ENCODE results near the gene RNF141. TPM values are rescaled to one million over a fixed set of nuclear protein-coding genes. Genes with fewer than 3 reads are reported as not detected.

RNF141 gene
- 26.4 and 27.2 TPM in 2 replicates for total RNA-seq (2013; cell fraction: nucleolus; rRNA removed)
- total RNA-seq (2014; rRNA removed) (9.8 and 13.1 TPM in 2 replicates), total RNA-seq (2014; rRNA removed; fragmentation: Illumina TruSeq; extraction: Trizol) (11.7 and 12.7 TPM in 2 replicates), total RNA-seq (2021) (12.5 and 13.8 TPM in 2 replicates), polyA plus RNA-seq (2011; rRNA removed) (14.7 and 24.0 TPM in 2 replicates), polyA plus RNA-seq (2014; fragmentation: Illumina TruSeq; extraction: Trizol) (10.8 and 15.3 TPM in 2 replicates), polyA plus RNA-seq (2014; fragmentation: Nextera tagmentation; extraction: Ambion mirVana) (10 to 100 TPM; 21.2 to 36.8 TPM), polyA plus RNA-seq (2014; rRNA removed) (7.6 and 8.1 TPM in 2 replicates), polyA plus RNA-seq (2016; fragmentation: Nextera tagmentation; extraction: Ambion mirVana) (10 to 100 TPM; 17.4 to 22.2 TPM), polyA minus RNA-seq (2011; rRNA and poly(A)+ RNA removed) (5.3 and 7.7 TPM in 2 replicates), Bru-seq, nascent RNA (percentile 76 among the genes with signal in this experiment), BruChase-seq, experiment 1, labeled RNA remaining after a 6-hour chase (percentile 67 among the genes with signal in this experiment), BruChase-seq, experiment 2, labeled RNA remaining after a 2-hour chase (percentile 67 among the genes with signal in this experiment)
- 4.1 TPM for polyA plus RNA-seq (2011; ENCODE audit: low read depth)
- polyA plus RNA-seq (2011; cell fraction: cytosol; rRNA removed): 4.4 and 5.2 TPM in 2 replicates
- 3.5 and 4.4 TPM in 2 replicates for polyA plus RNA-seq (2011; cell fraction: nucleus; rRNA removed)
- 5.5 and 6.9 TPM in 2 replicates for polyA plus RNA-seq (2012)
- 2.4 and 5.2 TPM in 2 replicates for polyA minus RNA-seq (2011; cell fraction: cytosol; rRNA and poly(A)+ RNA removed)
- polyA minus RNA-seq (2011; cell fraction: nucleus; rRNA and poly(A)+ RNA removed): 3.4 and 4.1 TPM in 2 replicates
- long read RNA-seq, experiment 1, full-length matches to known transcripts: 10 of 10 reads
- long read RNA-seq, experiment 1, partial matches to known transcripts: 0 of 10 reads
- long read RNA-seq, experiment 1, other reads (novel, unspliced or antisense): 0 of 10 reads
- long read RNA-seq, experiment 2, full-length matches to known transcripts: 49 of 55 reads
- long read RNA-seq, experiment 2, partial matches to known transcripts: 2 of 55 reads
- long read RNA-seq, experiment 2, other reads (novel, unspliced or antisense): 4 of 55 reads

- RAD21 ChIA-PET (ENCODE audit: unreplicated experiment): interaction anchor here (0.8 to 2.6 kb wide), 15 partner anchors 9 to 175 kb away, joined by 3 to 21 read pairs (median 5); partner anchors contain the start of gene AMPD3
- TF ChIP-seq EED (IDR thresholded peaks at IDR 0.05; ENCODE audit: low read depth) (0 out of 2 replicates have a peak, but pooled peaks have one; percentile 17), ATF3 (IDR thresholded peaks at IDR 0.05; ENCODE audit: borderline replicate concordance, extremely low read depth, low read depth, low read length) (peak; percentile 84; the same call in 1 of the 2 replicates), RB1 (IDR thresholded peaks at IDR 0.05; ENCODE audit: borderline replicate concordance) (peak; percentile 73; the same call in 1 of the 2 replicates), SMARCA5 (IDR thresholded peaks at IDR 0.05) (peak; percentile 79), USF1 (IDR thresholded peaks at IDR 0.05; ENCODE audit: borderline replicate concordance, extremely low read length, insufficient read depth, low read depth, low read length) (no peak), LARP7 (IDR thresholded peaks at IDR 0.05) (peak; percentile 84), CREM (IDR thresholded peaks at IDR 0.05; ENCODE audit: low read depth) (peak; percentile 98), RELB (IDR thresholded peaks at IDR 0.05; ENCODE audit: low read depth) (peak; percentile 81), CBFB (IDR thresholded peaks at IDR 0.05; ENCODE audit: low read depth) (0 out of 2 replicates have a peak, but pooled peaks have one; percentile 40), RUNX3 (IDR thresholded peaks at IDR 0.05; ENCODE audit: low read length) (peak; percentile 71), HCFC1 (IDR thresholded peaks at IDR 0.05; ENCODE audit: low read length) (peak; percentile 73), ESRRA (IDR thresholded peaks at IDR 0.05; ENCODE audit: low read length) (no peak), NR2F1 (conservative IDR thresholded peaks at IDR 0.05) (peak; percentile 84)
Observed at GRCh38 chr11:10540915-10541560, at the start of gene RNF141. Gene RNF141, minus strand, starts transcription at chr11:10541187. Its CDS starts 7,029 bp downstream, at chr11:10534158.

More at GRCh38 chr11:10540915-10541560, at the start of gene RNF141:
- Histone ChIP-seq H3K27me3 (replicated peaks in 1 of 2; ENCODE audit: control insufficient read depth in 2 of 2, insufficient read depth in 2 of 2, low read length in 1 of 2) (peaks cover 0 to 5% of the 10 kb centered on the region in 2 experiments; a peak in 1 of 4 replicates), H3K4me3 (peak within 1 kb of the TSS; percentile 64), H4K20me1 (ENCODE audit: control insufficient read depth, insufficient read depth) (no peaks in the 10 kb centered on the region), H3K79me2 (ENCODE audit: control insufficient read depth, insufficient read depth, low read length) (no peaks in the 10 kb centered on the region), H3K27ac (ENCODE audit: control insufficient read depth, insufficient read depth) (peak within 1 kb of the TSS; percentile 22; the same call in 1 of the 2 replicates), H2AFZ (ENCODE audit: control insufficient read depth, low read depth, low read length) (peak within 1 kb of the TSS; percentile 78), H3K9ac (ENCODE audit: control insufficient read depth, insufficient read depth, low read length) (peak within 1 kb of the TSS; percentile 65; the same call in 1 of the 2 replicates), H3K36me3 (ENCODE audit: control insufficient read depth in 2 of 2, insufficient read depth in 2 of 2, low read length in 1 of 2) (no peaks in the 10 kb centered on the region), H3K4me2 (ENCODE audit: control insufficient read depth, insufficient read depth) (peak within 1 kb of the TSS; percentile 94), H3K9me3 (replicated peaks; ENCODE audit: control insufficient read depth, insufficient read depth, low read length) (no peaks in the 10 kb centered on the region; the same call in 2 of the 3 replicates), H3K4me1 (ENCODE audit: control insufficient read depth, insufficient read depth, low read length) (peaks cover 5% of the 10 kb centered on the region)
- POLR2A ChIA-PET: interaction anchor here (1.1 to 1.9 kb wide), 6 partner anchors 13 to 268 kb away, joined by 3 to 5 read pairs (median 4); partner anchors contain the start of gene EIF4G2
- SMC1A ChIA-PET (ENCODE audit: uncharacterized antibody, unreplicated experiment): interaction anchor here (0.5 to 4.9 kb wide), 26 partner anchors 11 to 834 kb away, joined by 3 to 25 read pairs (median 4); partner anchors contain the start of gene AMPD3
- WGBS (ENCODE audit: insufficient coverage, insufficient replicate concordance, low lambda C conversion rate, missing lambda C conversion rate): 4% methylated on average over 53 of the region's 54 CpGs
- intact Hi-C loops (cut with micrococcal nuclease; ENCODE audit: unreplicated experiment): loop anchor here (1.0 to 5.0 kb wide), 4 partner anchors 84 to 194 kb away; partner anchors contain the start of gene AMPD3
- BruUV-seq (replicated peaks): no TSS peak
- CTCF ChIA-PET: interaction anchor here (0.7 to 3.5 kb wide), 52 partner anchors 7 to 234 kb away, joined by 3 to 36 read pairs (median 4); partner anchors contain the start of genes AMPD3 and CTR9
- ATAC-seq (peak; percentile 99), FAIRE-seq (peak; percentile 35), DNase-seq (ENCODE audit: low read depth, low spot score) (peak; percentile 60)
- in situ Hi-C loops (cut with MboI): no loop called here

Measured in GM12878 (cell line).